Measurements from ENCODE around the gene FBXO15. TPM values are rescaled to one million over a fixed set of nuclear protein-coding genes. Genes with fewer than 3 reads are reported as not detected.

Gene FBXO15
- total RNA-seq, 2 donors from 2014 or later = 0.90 TPM; not detected in 1

DNA sequence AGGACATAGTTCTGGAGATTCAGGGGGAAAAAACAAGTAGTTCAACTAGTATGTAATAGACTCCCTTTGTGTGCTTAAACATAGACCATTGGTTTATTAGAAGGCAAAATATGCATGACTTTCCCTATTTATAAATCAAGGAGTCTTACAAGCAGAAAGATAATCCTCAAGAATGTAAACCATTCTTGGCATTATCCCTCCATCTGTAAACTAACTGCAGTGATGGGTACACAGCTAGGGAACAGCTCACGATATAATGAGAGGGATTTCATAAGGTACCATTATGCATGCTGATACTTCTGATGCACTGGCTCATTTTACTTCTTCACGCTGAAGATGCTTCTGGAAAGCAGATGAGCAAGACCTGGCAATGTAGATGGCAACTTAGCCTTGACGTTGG, 878 bp downstream of the FBXO15 start:
- peaks cover 8% of the 10 kb centered on the region for H3K36me3 Mint-ChIP-seq
- peak overlapping the region; percentile 97 for H3K4me3 Mint-ChIP-seq
- H3K27ac Mint-ChIP-seq = peak overlapping the region; percentile 98 to 100
- H3K27me3 Mint-ChIP-seq = peaks cover 7 to 15% of the 10 kb centered on the region in 2 donors
- H3K9me3 Mint-ChIP-seq = no peaks in the 10 kb centered on the region
- ATAC-seq (no peak), DNase-seq (ENCODE audit: low spot score) (no peak)
- H3K4me1 Mint-ChIP-seq (ENCODE audit: low read depth in 2 of 2) = peaks cover 22 to 35% of the 10 kb centered on the region in 2 donors

DNA sequence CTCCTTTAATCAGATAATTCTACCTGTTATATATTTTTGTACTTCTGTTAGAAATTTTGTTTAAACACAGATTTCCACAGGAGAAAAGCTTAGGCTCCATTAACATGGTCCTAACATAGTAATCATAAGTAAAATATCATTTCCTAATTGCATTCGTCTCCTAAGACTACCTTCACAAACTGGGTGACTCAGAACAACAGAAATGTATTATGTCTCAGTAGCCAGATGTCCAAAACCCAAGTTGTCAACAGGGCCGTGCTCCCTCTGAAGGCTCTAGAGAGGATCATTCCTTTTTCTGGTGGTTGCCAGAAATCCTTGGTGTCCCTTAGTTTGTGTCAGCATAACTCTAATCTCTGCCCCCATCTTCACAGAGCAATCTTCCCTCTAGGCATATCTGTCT, 5.4 kb downstream of the FBXO15 start:
- peaks cover 5 to 6% of the 10 kb centered on the region in 2 donors for H3K4me1 Mint-ChIP-seq (ENCODE audit: low read depth in 2 of 2)
- ATAC-seq (no peak), DNase-seq (ENCODE audit: low spot score) (no peak)
- H3K36me3 Mint-ChIP-seq = no peaks in the 10 kb centered on the region
- peaks cover 28 to 35% of the 10 kb centered on the region in 2 donors for H3K27me3 Mint-ChIP-seq
- no peaks in the 10 kb centered on the region for H3K9me3 Mint-ChIP-seq
- no peak overlapping the region for H3K4me3 Mint-ChIP-seq
- no peak overlapping the region for H3K27ac Mint-ChIP-seq

DNA sequence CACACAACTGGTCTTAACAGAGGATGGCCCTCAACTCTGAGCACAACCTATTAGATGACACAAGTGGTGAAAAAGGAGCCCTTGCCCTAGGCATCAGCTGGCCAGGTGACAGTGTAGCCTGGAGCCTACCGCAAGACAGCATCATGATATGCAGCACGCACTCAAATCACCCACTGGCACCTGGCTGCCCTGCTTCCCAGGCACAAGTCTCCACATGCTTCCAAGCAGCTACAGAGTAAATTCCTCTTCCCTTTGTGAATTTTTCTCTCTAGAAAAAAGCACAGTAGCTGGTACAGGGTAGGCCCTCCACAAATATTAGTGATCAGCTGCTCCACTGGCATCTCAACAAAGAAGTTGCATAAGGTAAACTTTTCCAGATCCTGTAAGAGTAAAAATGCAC, 6.0 kb downstream of the FBXO15 start:
- no peaks in the 10 kb centered on the region for H3K9me3 Mint-ChIP-seq
- H3K4me3 Mint-ChIP-seq = no peak overlapping the region
- H3K36me3 Mint-ChIP-seq = no peaks in the 10 kb centered on the region
- ATAC-seq (no peak), DNase-seq (ENCODE audit: low spot score) (no peak)
- H3K27ac Mint-ChIP-seq = no peak overlapping the region
- peaks cover 28 to 35% of the 10 kb centered on the region in 2 donors for H3K27me3 Mint-ChIP-seq
- H3K4me1 Mint-ChIP-seq (ENCODE audit: low read depth in 2 of 2) = no peaks in the 10 kb centered on the region

DNA sequence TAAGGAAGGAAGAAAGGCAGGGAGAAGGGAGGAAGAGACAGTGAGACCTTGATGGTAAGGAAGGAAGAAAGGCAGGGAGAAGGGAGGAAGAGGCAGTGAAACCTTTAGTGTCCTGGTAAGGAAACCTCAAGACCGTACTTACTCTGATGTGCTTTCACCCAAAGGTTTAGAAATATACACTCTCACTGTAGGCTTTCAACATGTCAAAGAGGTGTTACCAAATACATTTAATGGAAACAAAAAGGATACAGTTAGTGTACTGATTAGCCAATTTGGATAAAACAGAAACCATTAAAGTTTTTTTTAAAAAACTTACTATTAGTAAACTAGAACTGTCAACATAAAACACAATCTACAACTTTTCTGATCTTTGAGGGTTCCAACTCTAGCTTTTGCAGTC, 7.1 kb downstream of the FBXO15 start:
- no peaks in the 10 kb centered on the region for H3K36me3 Mint-ChIP-seq
- no peak overlapping the region for H3K4me3 Mint-ChIP-seq
- H3K27ac Mint-ChIP-seq = no peak overlapping the region
- no peaks in the 10 kb centered on the region for H3K4me1 Mint-ChIP-seq (ENCODE audit: low read depth in 2 of 2)
- H3K9me3 Mint-ChIP-seq = no peaks in the 10 kb centered on the region
- ATAC-seq (no peak), DNase-seq (ENCODE audit: low spot score) (no peak)
- peaks cover 30 to 35% of the 10 kb centered on the region in 2 donors for H3K27me3 Mint-ChIP-seq

DNA sequence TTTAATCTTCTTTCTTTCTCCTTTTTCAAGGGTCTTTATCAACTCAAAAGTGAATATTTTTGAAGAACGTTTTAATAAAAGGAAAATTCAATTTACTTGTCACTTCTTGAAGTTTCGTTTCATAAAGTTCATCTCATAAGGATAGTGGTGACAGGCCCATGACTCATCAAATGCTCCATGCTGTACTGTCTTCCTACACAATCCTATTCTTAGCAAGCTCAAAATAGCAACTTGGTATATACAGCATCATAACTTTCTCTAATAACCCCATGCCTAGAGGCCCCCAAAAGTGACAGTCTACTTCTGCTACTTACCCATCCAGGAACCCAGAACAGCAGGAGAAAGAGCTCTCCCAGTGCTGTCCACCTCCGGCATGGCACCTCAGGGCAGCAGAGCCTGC, 7.7 kb downstream of the FBXO15 start:
- no peak overlapping the region for H3K27ac Mint-ChIP-seq
- no peak for DNase-seq (ENCODE audit: low spot score)

DNA sequence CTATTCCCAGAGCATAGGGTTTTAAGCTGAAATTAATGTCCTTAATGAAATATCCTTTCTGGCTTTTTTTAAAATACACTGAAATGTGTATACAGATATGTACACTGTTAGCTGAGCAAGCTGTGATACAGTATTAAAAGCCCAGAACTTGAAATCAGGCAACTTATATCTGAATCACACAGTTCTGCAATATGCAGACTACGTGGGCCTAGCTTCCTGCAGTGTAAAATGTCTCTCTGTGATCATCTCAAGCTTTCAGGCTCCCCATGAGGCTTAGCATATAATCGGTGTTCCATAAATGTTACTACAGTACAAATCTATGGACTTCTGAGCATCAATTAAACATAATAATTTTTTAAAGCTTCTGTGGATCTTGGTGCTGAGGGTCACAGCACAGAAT, 8.2 kb downstream of the FBXO15 start:
- no peak overlapping the region for H3K27ac Mint-ChIP-seq
- DNase-seq (ENCODE audit: low spot score) (no peak), ATAC-seq (no peak)
- H3K4me1 Mint-ChIP-seq (ENCODE audit: low read depth in 2 of 2) = no peaks in the 10 kb centered on the region
- H3K4me3 Mint-ChIP-seq = no peak overlapping the region
- H3K9me3 Mint-ChIP-seq = no peaks in the 10 kb centered on the region
- no peaks in the 10 kb centered on the region for H3K36me3 Mint-ChIP-seq
- peaks cover 35% of the 10 kb centered on the region in 2 donors for H3K27me3 Mint-ChIP-seq

More for the DNA sequence above, 7.7 kb downstream of the FBXO15 start:
- Mint-ChIP-seq H3K4me3 (no peak overlapping the region), H3K4me1 (ENCODE audit: low read depth in 2 of 2) (no peaks in the 10 kb centered on the region), H3K9me3 (no peaks in the 10 kb centered on the region), H3K36me3 (no peaks in the 10 kb centered on the region), H3K27me3 (peaks cover 33 to 35% of the 10 kb centered on the region in 2 donors)
- ATAC-seq = peak in 1 of 2 donors; percentile 76

DNA sequence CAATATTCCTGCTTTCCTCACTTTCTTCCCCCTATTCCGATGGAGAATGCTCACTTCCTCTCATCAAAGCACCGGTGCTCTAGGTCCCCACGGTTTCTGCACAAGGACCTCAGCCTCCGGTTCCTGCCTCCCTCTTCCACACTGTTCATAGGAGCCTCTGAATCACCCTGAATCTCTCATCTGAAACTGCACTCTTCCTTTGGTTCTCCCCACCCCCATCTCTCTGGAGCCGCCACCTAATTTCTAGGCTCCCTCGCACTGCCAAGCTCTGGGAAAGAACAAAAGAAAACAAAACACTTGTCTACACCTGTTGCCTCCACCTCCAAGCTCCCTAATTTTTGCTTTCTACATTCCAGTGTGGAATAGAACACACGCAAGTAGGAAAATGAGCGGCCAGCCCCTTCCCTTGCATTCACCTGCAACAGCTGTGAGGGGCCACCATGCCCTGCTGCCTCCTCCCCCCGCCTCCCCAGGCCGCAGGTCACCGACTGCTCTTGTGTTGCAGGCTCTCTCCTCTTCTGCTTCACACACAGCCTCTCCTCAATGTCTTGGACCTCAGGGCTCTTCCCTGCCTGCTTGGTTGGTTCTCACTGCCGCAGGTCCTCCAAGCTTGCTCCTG, 9.6 kb downstream of the FBXO15 start:
- DNase-seq (ENCODE audit: low spot score) = no peak
- H3K27me3 Mint-ChIP-seq = peaks cover 28 to 31% of the 10 kb centered on the region in 2 donors
- no peak for ATAC-seq
- no peak overlapping the region for H3K4me3 Mint-ChIP-seq
- no peak overlapping the region for H3K27ac Mint-ChIP-seq
- no peaks in the 10 kb centered on the region for H3K9me3 Mint-ChIP-seq
- H3K4me1 Mint-ChIP-seq (ENCODE audit: low read depth in 2 of 2) = no peaks in the 10 kb centered on the region
- no peaks in the 10 kb centered on the region for H3K36me3 Mint-ChIP-seq

DNA sequence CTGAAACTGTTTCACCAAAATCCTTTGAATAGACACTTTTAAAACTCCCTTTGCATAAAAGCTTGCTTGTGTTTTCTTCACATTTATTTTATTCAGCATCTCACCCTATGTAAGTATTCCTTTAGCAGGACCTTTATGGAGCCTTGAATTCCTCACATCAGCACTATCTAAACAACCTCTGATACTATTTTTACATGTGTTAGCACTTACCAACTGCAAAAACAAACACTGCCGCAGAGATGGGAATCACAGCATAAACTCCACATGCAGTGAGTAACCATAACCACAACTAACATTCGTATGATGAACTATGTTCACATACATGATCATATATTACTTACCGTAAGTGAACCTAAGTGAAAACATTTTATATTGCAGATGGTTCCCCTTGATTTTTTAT, 15.4 kb downstream of the FBXO15 start:
- ATAC-seq = no peak
- Mint-ChIP-seq H3K9me3 (no peaks in the 10 kb centered on the region), H3K27me3 (peaks cover 9 to 15% of the 10 kb centered on the region in 2 donors), H3K4me3 (no peak overlapping the region), H3K4me1 (ENCODE audit: low read depth in 2 of 2) (no peaks in the 10 kb centered on the region), H3K36me3 (no peaks in the 10 kb centered on the region), H3K27ac (no peak overlapping the region)
- DNase-seq (ENCODE audit: low spot score) = no peak

DNA sequence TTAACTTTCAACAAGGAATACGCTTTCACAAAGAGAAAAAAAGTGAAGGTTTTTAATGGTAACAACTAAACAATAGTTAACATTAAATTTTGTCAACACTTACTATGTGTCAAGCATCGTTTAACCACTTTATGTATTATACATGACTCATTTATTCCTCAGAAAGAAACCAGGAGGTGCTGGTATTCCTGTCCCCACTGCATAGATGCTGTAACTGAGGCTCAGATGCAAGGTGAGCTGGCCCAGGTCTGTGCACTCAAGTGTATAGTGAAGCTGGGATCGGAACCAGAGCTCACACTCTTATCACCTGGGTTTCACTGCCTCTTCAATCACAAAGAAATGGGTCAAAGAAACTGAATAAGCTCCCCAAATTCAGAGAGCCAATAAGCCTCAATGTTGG, 16.5 kb downstream of the FBXO15 start:
- peaks cover 13% of the 10 kb centered on the region in 2 donors for H3K27me3 Mint-ChIP-seq
- ATAC-seq = no peak
- no peak for DNase-seq (ENCODE audit: low spot score)
- H3K36me3 Mint-ChIP-seq = no peaks in the 10 kb centered on the region
- H3K9me3 Mint-ChIP-seq = no peaks in the 10 kb centered on the region
- H3K27ac Mint-ChIP-seq = no peak overlapping the region
- no peak overlapping the region for H3K4me3 Mint-ChIP-seq
- no peaks in the 10 kb centered on the region for H3K4me1 Mint-ChIP-seq (ENCODE audit: low read depth in 2 of 2)

DNA sequence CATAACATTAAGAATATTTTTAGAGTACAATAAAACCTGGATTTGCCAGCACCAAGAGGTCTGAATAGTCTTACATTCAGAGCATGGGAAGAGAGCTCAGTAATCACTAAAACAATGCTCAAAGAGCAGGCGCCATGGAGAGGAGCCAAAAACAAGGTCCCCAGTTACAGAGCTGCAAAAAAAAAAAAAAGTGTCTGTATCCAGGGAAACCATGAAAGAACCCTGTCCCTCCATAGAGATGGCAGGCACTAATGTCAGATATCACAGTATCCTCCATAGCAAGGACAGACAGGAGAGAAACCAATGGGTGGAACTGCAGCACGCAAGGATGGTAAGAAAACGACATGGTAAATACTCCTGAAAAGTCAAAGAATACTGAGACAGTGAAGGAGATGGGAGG, 19.5 kb downstream of the FBXO15 start:
- Mint-ChIP-seq H3K4me1 (ENCODE audit: low read depth in 2 of 2) (no peaks in the 10 kb centered on the region), H3K36me3 (no peaks in the 10 kb centered on the region), H3K4me3 (no peak overlapping the region), H3K9me3 (no peaks in the 10 kb centered on the region), H3K27me3 (peaks cover 13 to 27% of the 10 kb centered on the region in 2 donors), H3K27ac (no peak overlapping the region)
- no peak for ATAC-seq
- DNase-seq (ENCODE audit: low spot score) = no peak

DNA sequence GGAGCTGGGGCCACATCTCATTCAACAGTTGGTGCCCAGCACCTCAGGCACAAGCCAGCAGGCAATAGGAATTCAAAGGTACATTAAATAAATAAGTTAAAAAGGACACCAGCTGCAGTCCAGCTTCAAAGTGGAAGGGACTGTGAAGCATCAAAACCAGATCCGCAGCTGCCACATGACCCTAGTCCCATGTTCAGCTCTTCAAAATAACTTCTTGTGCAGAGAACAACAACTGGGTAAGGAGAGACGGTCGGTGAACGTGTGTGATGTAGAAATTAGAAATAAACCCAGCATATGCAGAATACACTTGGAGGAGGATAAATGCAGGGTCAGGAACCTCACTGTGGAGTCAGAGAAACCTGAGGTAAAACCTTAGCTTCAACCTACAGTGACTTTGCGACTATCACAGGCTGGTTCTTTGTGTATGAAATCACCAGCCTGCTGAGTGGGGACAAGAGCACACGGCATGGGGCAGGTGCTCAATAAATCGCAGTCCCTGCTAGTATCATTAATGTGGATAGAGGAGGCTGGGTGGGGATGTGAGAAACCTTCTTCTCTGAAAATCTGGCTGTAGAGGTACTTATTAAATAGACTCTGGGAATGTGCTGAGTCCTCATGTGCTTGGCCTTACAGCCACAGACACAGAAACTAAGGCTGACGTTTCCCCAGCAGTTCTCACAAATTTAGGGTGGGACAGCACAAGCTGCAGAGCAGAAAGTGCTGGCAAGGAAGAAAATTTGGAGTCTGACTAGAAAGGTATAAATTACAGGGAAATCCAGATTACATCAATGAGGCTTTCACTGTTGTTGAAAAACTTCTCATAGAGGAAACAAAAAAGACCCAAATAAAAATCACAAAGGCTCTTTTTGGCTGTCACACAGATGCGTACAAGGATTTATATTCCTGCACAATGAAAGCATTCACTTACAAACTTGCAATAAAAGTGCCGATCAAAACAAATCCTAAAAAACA, 20.7 kb downstream of the FBXO15 start:
- ATAC-seq (no peak), DNase-seq (ENCODE audit: low spot score) (no peak)
- Mint-ChIP-seq H3K4me1 (ENCODE audit: low read depth in 2 of 2) (no peaks in the 10 kb centered on the region), H3K36me3 (no peaks in the 10 kb centered on the region), H3K4me3 (no peak overlapping the region), H3K27ac (no peak overlapping the region), H3K9me3 (no peaks in the 10 kb centered on the region), H3K27me3 (peaks cover 15 to 33% of the 10 kb centered on the region in 2 donors)

DNA sequence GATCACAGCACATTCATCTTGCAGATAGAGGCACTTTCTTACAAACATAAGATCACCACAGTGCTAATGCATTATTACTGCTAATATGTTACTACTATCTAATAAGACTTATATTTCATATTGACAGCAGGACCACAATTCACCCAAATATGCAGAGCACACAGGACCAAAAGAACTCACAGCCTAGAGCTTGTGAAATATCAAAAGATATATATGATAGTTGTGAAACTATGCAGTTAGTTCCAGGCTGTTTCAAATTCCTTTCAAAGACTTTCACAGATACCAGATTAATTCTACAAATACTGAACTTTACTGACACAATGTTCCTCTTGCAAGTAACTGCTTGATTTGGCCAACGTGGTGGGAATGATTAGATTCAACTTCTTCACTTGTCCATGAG, 23.0 kb downstream of the FBXO15 start:
- DNase-seq (ENCODE audit: low spot score) (no peak), ATAC-seq (no peak)
- Mint-ChIP-seq H3K27ac (no peak overlapping the region), H3K4me1 (ENCODE audit: low read depth in 2 of 2) (no peaks in the 10 kb centered on the region), H3K4me3 (no peak overlapping the region), H3K9me3 (no peaks in the 10 kb centered on the region), H3K27me3 (peaks cover 22 to 52% of the 10 kb centered on the region in 2 donors), H3K36me3 (no peaks in the 10 kb centered on the region)

DNA sequence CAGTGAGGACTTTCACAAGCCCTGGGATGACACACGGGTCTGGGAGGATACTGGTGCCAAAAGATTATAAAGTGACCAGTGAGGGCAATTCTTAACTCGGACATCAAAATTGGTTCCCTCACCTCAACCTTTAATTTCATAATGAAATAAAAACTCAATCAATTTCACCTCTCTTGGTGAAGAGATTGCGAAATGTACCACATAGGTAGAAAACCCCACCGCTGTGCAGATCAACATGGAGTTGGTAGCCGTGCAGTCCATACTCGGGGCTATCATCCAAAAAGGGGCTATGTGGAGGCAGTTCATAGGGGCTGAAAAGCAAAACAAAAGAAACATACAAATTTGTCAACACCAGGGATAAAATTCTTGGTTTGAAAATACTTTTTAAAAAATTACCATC, 24.4 kb downstream of the FBXO15 start:
- no peak overlapping the region for H3K4me3 Mint-ChIP-seq

More for the DNA sequence above, 24.4 kb downstream of the FBXO15 start:
- no peak overlapping the region for H3K27ac Mint-ChIP-seq
- no peaks in the 10 kb centered on the region for H3K4me1 Mint-ChIP-seq (ENCODE audit: low read depth in 2 of 2)
- H3K9me3 Mint-ChIP-seq = no peaks in the 10 kb centered on the region
- H3K27me3 Mint-ChIP-seq = peaks cover 20 to 52% of the 10 kb centered on the region in 2 donors
- DNase-seq (ENCODE audit: low spot score) = no peak
- no peaks in the 10 kb centered on the region for H3K36me3 Mint-ChIP-seq
- ATAC-seq = no peak

All from natural killer cell treated with Interleukin-12 subunit alpha and Interleukin-12 subunit beta and Interleukin-15 and Interleukin-18, amount 100 ng/mL, for 72 hours (primary cell).